ENCODE results near the gene SLC22A5. TPM values are rescaled to one million over a fixed set of nuclear protein-coding genes. Genes with fewer than 3 reads are reported as not detected.

The SLC22A5 gene
- total and polyA plus RNA-seq, 2 donors (not counting 1 experiment from before 2014, with no cell fraction given) = 5.7 to 12.9 TPM

GRCh38 chr5:132444061-132444460 lies 74.6 kb downstream of the SLC22A5 start:
- Histone ChIP-seq H3K27me3 (replicated peaks in 1 of 4; ENCODE audit: control extremely low read depth in 1 of 4, control insufficient read depth in 3 of 4, insufficient read depth in 4 of 4, low read length in 3 of 4) (no peaks in the 10 kb centered on the region), H3K9ac (ENCODE audit: low read length) (no peak overlapping the region), H3K36me3 (replicated peaks in 1 of 2; ENCODE audit: control extremely low read depth in 1 of 2, control insufficient read depth in 1 of 2, extremely low read depth in 1 of 2, insufficient read depth in 2 of 2, low read length in 1 of 2) (peaks cover 9 to 46% of the 10 kb centered on the region in 2 experiments), H3K4me1 (ENCODE audit: control insufficient read depth in 2 of 2, insufficient read depth in 2 of 2, low read length in 2 of 2) (peaks cover 24 to 42% of the 10 kb centered on the region in 2 donors), H3K27ac (ENCODE audit: low read length in 2 of 2) (no peak overlapping the region), H3K4me2 (replicated peaks; ENCODE audit: low read depth, low read length, poor library complexity, severe bottlenecking) (no peak overlapping the region), H4K20me1 (ENCODE audit: control insufficient read depth, insufficient read depth, low read length, poor library complexity, severe bottlenecking) (peaks cover 83% of the 10 kb centered on the region), H3K4me3 (ENCODE audit: control extremely low read depth in 1 of 5, extremely low read depth in 1 of 5, insufficient read depth in 1 of 5, low read depth in 2 of 5, low read length in 4 of 5) (no peak overlapping the region), H3K9me3 (ENCODE audit: control extremely low read depth in 1 of 3, control insufficient read depth in 2 of 3, insufficient read depth in 1 of 3, low read length in 2 of 3) (no peaks in the 10 kb centered on the region), H3K79me2 (ENCODE audit: control insufficient read depth, insufficient read depth, low read length) (peaks cover 98% of the 10 kb centered on the region), H2AFZ (ENCODE audit: insufficient read depth, low read depth, low read length, poor library complexity, severe bottlenecking) (no peak overlapping the region)
- no peaks in the 10 kb centered on the region for H3K27me3 Mint-ChIP-seq
- 44% methylated on average over 4 of the region's 7 CpGs for WGBS (ENCODE audit: insufficient coverage)
- ChIA-PET POLR2A (no interaction called here), CTCF (interaction anchor here (1.0 to 1.2 kb wide), 3 partner anchors 16 to 58 kb away, joined by 3 read pairs; no protein-coding TSS in a partner anchor)
- no peak overlapping the region for H3K27ac Mint-ChIP-seq
- DNase-seq (no peak), ATAC-seq (ENCODE audit: low read depth) (no peak)
- H3K4me3 Mint-ChIP-seq = no peak overlapping the region
- H3K9me3 Mint-ChIP-seq (ENCODE audit: insufficient read depth) = no peaks in the 10 kb centered on the region
- intact Hi-C loops (cut with micrococcal nuclease) = no loop called here
- TF ChIP-seq EZH2 (IDR thresholded peaks at IDR 0.05; ENCODE audit: borderline replicate concordance, insufficient read depth, low read depth, low read length, poor library complexity, severe bottlenecking) = no peak
- TF ChIP-seq CTCF (IDR thresholded peaks at IDR 0.05) = no peak
- H3K4me1 Mint-ChIP-seq = peaks cover 66% of the 10 kb centered on the region

Small RNA genes within 50 kb of the gene (small RNA-seq; reads per million reads assigned to genes)
- not detected for gene MIR3936 (ENCODE audit: insufficient read length, low read depth, low replicate concordance)

Other genes starting within 250 kb of the SLC22A5 start
- 0.22 and 0.25 TPM in 2 replicates for gene P4HA2, start 141.9 kb upstream of the SLC22A5 start, total RNA-seq
- gene P4HA2, start 141.9 kb upstream of the SLC22A5 start, polyA plus RNA-seq = 0.04 and 0.09 TPM in 2 replicates
- gene PDLIM4, start 112.0 kb upstream of the SLC22A5 start, total RNA-seq = not detected in 2 replicates
- not detected in 2 replicates for gene PDLIM4, start 112.0 kb upstream of the SLC22A5 start, polyA plus RNA-seq
- gene SLC22A4, start 75.3 kb upstream of the SLC22A5 start, total RNA-seq = 0.27 TPM in 1 of 2 replicates, not detected in the other
- 0.18 and 0.19 TPM in 2 replicates for gene SLC22A4, start 75.3 kb upstream of the SLC22A5 start, polyA plus RNA-seq
- gene IRF1, start 121.1 kb downstream of the SLC22A5 start, total RNA-seq = 304 and 306 TPM in 2 replicates
- gene IRF1, start 121.1 kb downstream of the SLC22A5 start, polyA plus RNA-seq = 166 and 173 TPM in 2 replicates
- gene IL5, start 173.8 kb downstream of the SLC22A5 start, total RNA-seq = not detected in 2 replicates
- not detected in 2 replicates for gene IL5, start 173.8 kb downstream of the SLC22A5 start, polyA plus RNA-seq
- 31.7 and 32.7 TPM in 2 replicates for gene RAD50, start 187.3 kb downstream of the SLC22A5 start, total RNA-seq
- 11.2 and 12.0 TPM in 2 replicates for gene RAD50, start 187.3 kb downstream of the SLC22A5 start, polyA plus RNA-seq